WTC11 (cell line): ENCODE results near the gene SOX15. TPM values are rescaled to one million over a fixed set of nuclear protein-coding genes. Genes with fewer than 3 reads are reported as not detected.
A peak's percentile ranks its signal among the peaks of the same experiment; 100 is the strongest.

Experiments
- ATAC-seq: fragments of 200-7000 bp; cut with Tn5 transposase; 2 replicates; pipeline ENCODE4 v1.10.0; 2021; ENCODE audit warnings: mild to moderate bottlenecking, moderate library complexity
- CTCF ChIA-PET: fragments of 300-600 bp; sonication (Branson Sonifier 250); formaldehyde crosslinking; loops from one replicate; lab custom pipeline; 2021; ENCODE audit warnings: antibody characterized with exemption; lab: Charles Lee
- POLR2A ChIA-PET: fragments of 350-600 bp; sonication (Branson Sonifier 250); formaldehyde crosslinking; loops from one replicate; lab custom pipeline; 2021; ENCODE audit warnings: antibody characterized with exemption; lab: Charles Lee
- DNase-seq: peaks from one replicate; pipeline ENCODE4 v3.0.0; 2021; ENCODE audit warnings: low spot score
- H3K27ac Mint-ChIP-seq: 2 replicates; pipeline ENCODE4 v1.8.0; 2021; ENCODE audit warnings: mixed read lengths
- H3K27me3 Mint-ChIP-seq: 2 replicates; pipeline ENCODE4 v1.8.0; 2021; ENCODE audit warnings: low read depth, mild to moderate bottlenecking, moderate library complexity, mixed read lengths
- H3K36me3 Mint-ChIP-seq: 2 replicates; pipeline ENCODE4 v1.8.0; 2021; ENCODE audit warnings: mixed read lengths
- H3K4me1 Mint-ChIP-seq: 2 replicates; pipeline ENCODE4 v1.8.0; 2022; ENCODE audit warnings: mixed read lengths
- H3K4me3 Mint-ChIP-seq: 2 replicates; pipeline ENCODE4 v1.8.0; 2021; ENCODE audit warnings: mild to moderate bottlenecking, moderate library complexity, mixed read lengths
- H3K9me3 Mint-ChIP-seq: 2 replicates; pipeline ENCODE4 v1.8.0; 2021; ENCODE audit warnings: mixed read lengths
- AFF4 ChIP-seq: sonication (generic); formaldehyde crosslinking; IDR thresholded peaks from 2 replicates; pipeline ENCODE4 v1.8.1; 2023; ENCODE audit warnings: mild to moderate bottlenecking, missing genetic modification reagents, borderline replicate concordance
- ATF2 ChIP-seq: sonication (generic); formaldehyde crosslinking; IDR thresholded peaks from 2 replicates; pipeline ENCODE4 v1.8.1; 2022; ENCODE audit warnings: low read depth, missing genetic modification reagents, borderline replicate concordance
- CREB1 ChIP-seq: sonication (generic); formaldehyde crosslinking; IDR thresholded peaks from 2 replicates; pipeline ENCODE4 v1.8.0; 2023; ENCODE audit warnings: mild to moderate bottlenecking, missing genetic modification reagents
- EMX1 ChIP-seq: fragments of 250-450 bp; sonication (Bioruptor Pico); IDR thresholded peaks from 2 replicates; pipeline ENCODE4 v1.8.0; 2021; ENCODE audit warnings: mild to moderate bottlenecking
- FOXP4 ChIP-seq: sonication (generic); formaldehyde crosslinking; IDR thresholded peaks from 2 replicates; pipeline ENCODE4 v1.8.0; 2022; ENCODE audit warnings: mild to moderate bottlenecking, missing genetic modification reagents
- GABPB1 ChIP-seq: sonication (generic); formaldehyde crosslinking; IDR thresholded peaks from 2 replicates; pipeline ENCODE4 v1.8.1; 2023; ENCODE audit warnings: mild to moderate bottlenecking, missing genetic modification reagents
- IRF2 ChIP-seq: sonication (generic); formaldehyde crosslinking; IDR thresholded peaks from 2 replicates; pipeline ENCODE4 v1.8.0; 2022; ENCODE audit warnings: low read depth, missing genetic modification reagents, borderline replicate concordance
- OVOL2 ChIP-seq: fragments of 250-450 bp; sonication (Bioruptor Pico); IDR thresholded peaks from 2 replicates; pipeline ENCODE4 v1.9.0; 2021; ENCODE audit warnings: mild to moderate bottlenecking, borderline replicate concordance
- SP1 ChIP-seq: sonication (generic); formaldehyde crosslinking; conservative IDR thresholded peaks from 2 replicates; pipeline ENCODE4 v1.8.1; 2022; ENCODE audit warnings: missing genetic modification reagents
- TCF7 ChIP-seq: sonication (generic); formaldehyde crosslinking; IDR thresholded peaks from 2 replicates; pipeline ENCODE4 v1.8.0; 2022; ENCODE audit warnings: mild to moderate bottlenecking, low read depth, missing genetic modification reagents, moderate library complexity
- ZBTB21 ChIP-seq: sonication (generic); formaldehyde crosslinking; IDR thresholded peaks from 2 replicates; pipeline ENCODE4 v1.8.1; 2023; ENCODE audit warnings: mild to moderate bottlenecking, missing genetic modification reagents, borderline replicate concordance
- ZMAT4 ChIP-seq: fragments of 250-450 bp; sonication (Bioruptor Pico); IDR thresholded peaks from 2 replicates; pipeline ENCODE4 v1.9.0; 2021; ENCODE audit warnings: mild to moderate bottlenecking
- ZNF317 ChIP-seq: sonication (generic); formaldehyde crosslinking; IDR thresholded peaks from 2 replicates; pipeline ENCODE4 v1.8.1; 2023; ENCODE audit warnings: low read depth, mild to moderate bottlenecking, moderate library complexity, missing genetic modification reagents, borderline replicate concordance
- ZNF396 ChIP-seq: fragments of 250-450 bp; sonication (Bioruptor Pico); IDR thresholded peaks from 2 replicates; pipeline ENCODE4 v1.8.0; 2021; ENCODE audit warnings: mild to moderate bottlenecking, moderate library complexity, borderline replicate concordance
- total RNA-seq: library from RNA; stranded (reverse); gene quantifications from 3 replicates; pipeline ENCODE4 v1.2.3, GENCODE V29; 2021
- TF ChIP-seq, protein P1 (sequence below): sonication (generic); formaldehyde crosslinking; IDR thresholded peaks from 2 replicates; pipeline ENCODE4 v1.8.1; 2022; ENCODE audit warnings: mild to moderate bottlenecking, moderate library complexity, missing genetic modification reagents
- TF ChIP-seq, protein P2 (sequence below): sonication (generic); formaldehyde crosslinking; IDR thresholded peaks from 2 replicates; pipeline ENCODE4 v1.8.0; 2022; ENCODE audit warnings: mild to moderate bottlenecking, missing genetic modification reagents
- TF ChIP-seq, protein P3 (sequence below): sonication (generic); formaldehyde crosslinking; IDR thresholded peaks from 2 replicates; pipeline ENCODE4 v1.8.1; 2022; ENCODE audit warnings: missing genetic modification reagents, borderline replicate concordance
- TF ChIP-seq, protein P4 (sequence below): sonication (generic); formaldehyde crosslinking; IDR thresholded peaks from 2 replicates; pipeline ENCODE4 v1.8.0; 2023; ENCODE audit warnings: missing genetic modification reagents
- TF ChIP-seq, protein P5 (sequence below): fragments of 250-450 bp; sonication (Bioruptor Pico); IDR thresholded peaks from 2 replicates; pipeline ENCODE4 v1.9.0; 2021; ENCODE audit warnings: mild to moderate bottlenecking

SOX15 gene
- total RNA-seq, 1 experiment from 2014 or later: 19.9 TPM

DNA sequence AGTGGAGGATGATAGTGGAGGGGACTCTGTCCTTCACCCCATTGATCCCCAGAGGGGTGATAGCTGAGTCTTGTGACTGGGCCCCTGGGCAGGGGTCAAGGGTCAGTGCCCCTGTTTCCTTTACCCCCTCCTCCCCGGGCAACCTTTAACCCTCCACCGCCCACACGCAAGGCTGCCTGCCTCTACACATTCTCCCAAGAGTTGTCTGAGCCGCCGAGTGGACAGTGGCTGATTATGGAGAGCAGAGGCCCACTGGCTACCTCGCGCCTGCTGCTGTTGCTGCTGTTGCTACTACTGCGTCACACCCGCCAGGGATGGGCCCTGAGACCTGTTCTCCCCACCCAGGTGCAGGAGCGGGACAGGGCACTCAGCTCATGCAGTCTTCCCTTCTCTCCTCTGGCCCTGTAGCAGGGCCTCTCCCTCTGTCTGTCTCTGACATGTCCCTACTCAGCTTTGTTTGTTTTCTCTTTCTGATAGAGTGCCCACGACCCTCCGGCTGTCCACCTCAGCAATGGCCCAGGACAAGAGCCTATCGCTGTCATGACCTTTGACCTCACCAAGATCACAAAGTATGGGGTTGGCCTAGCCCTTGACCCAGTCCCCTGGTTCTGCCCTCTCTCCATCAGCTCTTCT, 40.2 kb upstream of the SOX15 start, which contains the start of gene SHBG:
SHBG (plus strand) TSS at position 197 of the 633 bp plus-strand sequence; CDS start at position 235, 38 bp downstream.
- no peak for ATAC-seq
- CTCF ChIA-PET: interaction anchor here (1.0 to 7.5 kb wide), 9 partner anchors 15 to 114 kb away, joined by 3 to 205 read pairs (median 24); partner anchors contain the start of genes DNAH2, EFNB3, FXR2 and TP53
- no peak for DNase-seq
- peak within 1 kb of the TSS; percentile 30; the same call in 1 of the 2 replicates for H3K27ac Mint-ChIP-seq
- peaks cover 27% of the 10 kb centered on the region for H3K4me1 Mint-ChIP-seq
- POLR2A ChIA-PET: interaction anchor here (1.2 kb wide), 2 partner anchors 40 to 57 kb away, joined by 3 to 8 read pairs; partner anchors contain the start of genes SOX15 and TP53
- H3K27me3 Mint-ChIP-seq: no peaks in the 10 kb centered on the region
- peaks cover 4% of the 10 kb centered on the region for H3K36me3 Mint-ChIP-seq
- H3K4me3 Mint-ChIP-seq: no peak within 1 kb of the TSS
- TF ChIP-seq, protein P1, sequence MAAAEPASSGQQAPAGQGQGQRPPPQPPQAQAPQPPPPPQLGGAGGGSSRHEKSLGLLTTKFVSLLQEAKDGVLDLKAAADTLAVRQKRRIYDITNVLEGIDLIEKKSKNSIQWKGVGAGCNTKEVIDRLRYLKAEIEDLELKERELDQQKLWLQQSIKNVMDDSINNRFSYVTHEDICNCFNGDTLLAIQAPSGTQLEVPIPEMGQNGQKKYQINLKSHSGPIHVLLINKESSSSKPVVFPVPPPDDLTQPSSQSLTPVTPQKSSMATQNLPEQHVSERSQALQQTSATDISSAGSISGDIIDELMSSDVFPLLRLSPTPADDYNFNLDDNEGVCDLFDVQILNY (CRISPR knock-in tag): no peak
- TF ChIP-seq, protein P2, sequence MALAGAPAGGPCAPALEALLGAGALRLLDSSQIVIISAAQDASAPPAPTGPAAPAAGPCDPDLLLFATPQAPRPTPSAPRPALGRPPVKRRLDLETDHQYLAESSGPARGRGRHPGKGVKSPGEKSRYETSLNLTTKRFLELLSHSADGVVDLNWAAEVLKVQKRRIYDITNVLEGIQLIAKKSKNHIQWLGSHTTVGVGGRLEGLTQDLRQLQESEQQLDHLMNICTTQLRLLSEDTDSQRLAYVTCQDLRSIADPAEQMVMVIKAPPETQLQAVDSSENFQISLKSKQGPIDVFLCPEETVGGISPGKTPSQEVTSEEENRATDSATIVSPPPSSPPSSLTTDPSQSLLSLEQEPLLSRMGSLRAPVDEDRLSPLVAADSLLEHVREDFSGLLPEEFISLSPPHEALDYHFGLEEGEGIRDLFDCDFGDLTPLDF: no peak
- no peak for TF ChIP-seq ZMAT4
- TF ChIP-seq EMX1 (CRISPR knock-in tag): no peak
- no peak for TF ChIP-seq CREB1 (CRISPR knock-in tag)
- TF ChIP-seq, protein P3, sequence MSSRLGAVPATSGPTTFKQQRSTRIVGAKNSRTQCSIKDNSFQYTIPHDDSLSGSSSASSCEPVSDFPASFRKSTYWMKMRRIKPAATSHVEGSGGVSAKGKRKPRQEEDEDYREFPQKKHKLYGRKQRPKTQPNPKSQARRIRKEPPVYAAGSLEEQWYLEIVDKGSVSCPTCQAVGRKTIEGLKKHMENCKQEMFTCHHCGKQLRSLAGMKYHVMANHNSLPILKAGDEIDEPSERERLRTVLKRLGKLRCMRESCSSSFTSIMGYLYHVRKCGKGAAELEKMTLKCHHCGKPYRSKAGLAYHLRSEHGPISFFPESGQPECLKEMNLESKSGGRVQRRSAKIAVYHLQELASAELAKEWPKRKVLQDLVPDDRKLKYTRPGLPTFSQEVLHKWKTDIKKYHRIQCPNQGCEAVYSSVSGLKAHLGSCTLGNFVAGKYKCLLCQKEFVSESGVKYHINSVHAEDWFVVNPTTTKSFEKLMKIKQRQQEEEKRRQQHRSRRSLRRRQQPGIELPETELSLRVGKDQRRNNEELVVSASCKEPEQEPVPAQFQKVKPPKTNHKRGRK (CRISPR knock-in tag): no peak
- no peak for TF ChIP-seq FOXP4 (CRISPR knock-in tag)
- no peak for TF ChIP-seq ZNF317 (CRISPR knock-in tag)
- TF ChIP-seq IRF2 (CRISPR knock-in tag): no peak
- TF ChIP-seq TCF7 (CRISPR knock-in tag): no peak
- no peak for TF ChIP-seq AFF4
- TF ChIP-seq SP1 (CRISPR knock-in tag): no peak
- no peak for TF ChIP-seq ATF2
- TF ChIP-seq, protein P4, sequence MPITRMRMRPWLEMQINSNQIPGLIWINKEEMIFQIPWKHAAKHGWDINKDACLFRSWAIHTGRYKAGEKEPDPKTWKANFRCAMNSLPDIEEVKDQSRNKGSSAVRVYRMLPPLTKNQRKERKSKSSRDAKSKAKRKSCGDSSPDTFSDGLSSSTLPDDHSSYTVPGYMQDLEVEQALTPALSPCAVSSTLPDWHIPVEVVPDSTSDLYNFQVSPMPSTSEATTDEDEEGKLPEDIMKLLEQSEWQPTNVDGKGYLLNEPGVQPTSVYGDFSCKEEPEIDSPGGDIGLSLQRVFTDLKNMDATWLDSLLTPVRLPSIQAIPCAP (CRISPR knock-in tag): no peak
- TF ChIP-seq OVOL2 (CRISPR knock-in tag): no peak
- no peak for TF ChIP-seq ZNF396 (CRISPR knock-in tag)
- TF ChIP-seq, protein P5, sequence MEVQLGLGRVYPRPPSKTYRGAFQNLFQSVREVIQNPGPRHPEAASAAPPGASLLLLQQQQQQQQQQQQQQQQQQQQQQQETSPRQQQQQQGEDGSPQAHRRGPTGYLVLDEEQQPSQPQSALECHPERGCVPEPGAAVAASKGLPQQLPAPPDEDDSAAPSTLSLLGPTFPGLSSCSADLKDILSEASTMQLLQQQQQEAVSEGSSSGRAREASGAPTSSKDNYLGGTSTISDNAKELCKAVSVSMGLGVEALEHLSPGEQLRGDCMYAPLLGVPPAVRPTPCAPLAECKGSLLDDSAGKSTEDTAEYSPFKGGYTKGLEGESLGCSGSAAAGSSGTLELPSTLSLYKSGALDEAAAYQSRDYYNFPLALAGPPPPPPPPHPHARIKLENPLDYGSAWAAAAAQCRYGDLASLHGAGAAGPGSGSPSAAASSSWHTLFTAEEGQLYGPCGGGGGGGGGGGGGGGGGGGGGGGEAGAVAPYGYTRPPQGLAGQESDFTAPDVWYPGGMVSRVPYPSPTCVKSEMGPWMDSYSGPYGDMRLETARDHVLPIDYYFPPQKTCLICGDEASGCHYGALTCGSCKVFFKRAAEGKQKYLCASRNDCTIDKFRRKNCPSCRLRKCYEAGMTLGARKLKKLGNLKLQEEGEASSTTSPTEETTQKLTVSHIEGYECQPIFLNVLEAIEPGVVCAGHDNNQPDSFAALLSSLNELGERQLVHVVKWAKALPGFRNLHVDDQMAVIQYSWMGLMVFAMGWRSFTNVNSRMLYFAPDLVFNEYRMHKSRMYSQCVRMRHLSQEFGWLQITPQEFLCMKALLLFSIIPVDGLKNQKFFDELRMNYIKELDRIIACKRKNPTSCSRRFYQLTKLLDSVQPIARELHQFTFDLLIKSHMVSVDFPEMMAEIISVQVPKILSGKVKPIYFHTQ: no peak
- no peak for TF ChIP-seq GABPB1 (CRISPR knock-in tag)
- TF ChIP-seq ZBTB21: no peak
- no peaks in the 10 kb centered on the region for H3K9me3 Mint-ChIP-seq
